K562 (cell line): ENCODE measurements around the gene HIVEP3. TPM values are rescaled to one million over a fixed set of nuclear protein-coding genes. Genes with fewer than 3 reads are reported as not detected.

Experiments used
- ARHGAP35 ChIP-seq: fragments of 450-650 bp; IDR thresholded peaks from 2 replicates; pipeline ENCODE4 v1.6.1; 2018; ENCODE audit not compliant: partially characterized antibody
- C11orf30 ChIP-seq: fragments of 450-650 bp; IDR thresholded peaks from 2 replicates; pipeline ENCODE4 v1.6.1; 2016; ENCODE audit warnings: low read depth, mild to moderate bottlenecking
- CAMTA2 ChIP-seq: fragments of 250-450 bp; sonication (Bioruptor Pico); conservative IDR thresholded peaks from 2 replicates; pipeline ENCODE4 v1.5.1; 2022
- CHCHD3 ChIP-seq: fragments of 250-450 bp; sonication (Bioruptor Pico); IDR thresholded peaks from 2 replicates; pipeline ENCODE4 v2.1.2; 2022; ENCODE audit warnings: mild to moderate bottlenecking
- CREB1 ChIP-seq, 2 experiments: sonication (generic) in 1 of 2; formaldehyde crosslinking in 1 of 2; IDR thresholded peaks; 2 replicates each; pipeline versions ENCODE4 v1.6.1 to v1.8.0; 2012 to 2022; ENCODE audit warnings: inconsistent platforms in 1 of 2, mild to moderate bottlenecking in 1 of 2, missing genetic modification reagents in 1 of 2, moderate library complexity in 1 of 2
- DEAF1 ChIP-seq: fragments of 450-650 bp; formaldehyde crosslinking; IDR thresholded peaks from 2 replicates; pipeline ENCODE4 v1.4.0; 2020; ENCODE audit warnings: mild to moderate bottlenecking, moderate library complexity
- ESRRA ChIP-seq: fragments of 450-650 bp; IDR thresholded peaks from 2 replicates; pipeline ENCODE4 v1.6.1; 2014; ENCODE audit warnings: low read depth, mild to moderate bottlenecking, moderate library complexity, borderline replicate concordance
- FIP1L1 ChIP-seq: fragments of 200-400 bp; formaldehyde crosslinking; IDR thresholded peaks from 2 replicates; pipeline ENCODE4 v1.6.1; 2018; ENCODE audit warnings: mild to moderate bottlenecking, low read depth, low read length; ENCODE audit not compliant: poor library complexity, severe bottlenecking
- ILF3 ChIP-seq: fragments of 450-650 bp; IDR thresholded peaks from 2 replicates; pipeline ENCODE4 v1.6.1; 2018; ENCODE audit warnings: antibody characterized with exemption, mild to moderate bottlenecking, moderate library complexity, borderline replicate concordance
- MTA1 ChIP-seq: fragments of 450-650 bp; IDR thresholded peaks from 2 replicates; pipeline ENCODE4 v1.6.1; 2017; ENCODE audit warnings: borderline replicate concordance
- MYC ChIP-seq, 2 experiments: fragments of 250-450 bp in 1 of 2; sonication (Bioruptor Pico) in 1 of 2; IDR thresholded peaks; 2 replicates each; pipeline versions ENCODE4 v1.5.1 to v1.6.1; 2012 to 2021; ENCODE audit warnings: low read depth in 2 of 2, borderline replicate concordance in 1 of 2, improper control_type of control experiment in 1 of 2, low read length in 1 of 2, mild to moderate bottlenecking in 1 of 2, moderate library complexity in 1 of 2
- PCBP2 ChIP-seq: fragments of 200-400 bp; formaldehyde crosslinking; IDR thresholded peaks from 2 replicates; pipeline ENCODE4 v1.6.1; 2018; ENCODE audit warnings: low read length, low read depth, mild to moderate bottlenecking, moderate library complexity; ENCODE audit not compliant: poor library complexity, severe bottlenecking
- POLR2A ChIP-seq: fragments of 450-650 bp; conservative IDR thresholded peaks from 2 replicates; pipeline ENCODE4 v1.6.1; 2016
- PRDM10 ChIP-seq: fragments of 450-650 bp; IDR thresholded peaks from 2 replicates; pipeline ENCODE4 v1.6.1; 2018; ENCODE audit not compliant: partially characterized antibody
- SIN3B ChIP-seq: fragments of 450-650 bp; IDR thresholded peaks from 2 replicates; pipeline ENCODE4 v1.6.1; 2017; ENCODE audit warnings: low read depth, mild to moderate bottlenecking, moderate library complexity
- SMAD1 ChIP-seq: fragments of 150-350 bp; IDR thresholded peaks from 2 replicates; pipeline ENCODE4 v1.6.1; 2014; ENCODE audit warnings: low read length, low read depth; ENCODE audit not compliant: partially characterized antibody
- SMC3 ChIP-seq: conservative IDR thresholded peaks from 2 replicates; pipeline ENCODE4 v1.6.1; 2011; ENCODE audit warnings: low read depth, low read length, improper control_type of control experiment; ENCODE audit not compliant: insufficient read depth
- SREBF1 ChIP-seq: fragments of 150-350 bp; IDR thresholded peaks from 2 replicates; pipeline ENCODE4 v1.6.1; 2014; ENCODE audit warnings: antibody characterized with exemption, low read depth, low read length, borderline replicate concordance
- STAG1 ChIP-seq: sonication (generic); formaldehyde crosslinking; IDR thresholded peaks from 2 replicates; pipeline ENCODE4 v1.5.0; 2020; ENCODE audit warnings: missing genetic modification reagents, borderline replicate concordance
- TRIM24 ChIP-seq, 2 experiments: fragments of 450-650 bp; IDR thresholded peaks; 2 replicates each; pipeline ENCODE4 v1.6.1; 2016
- U2AF2 ChIP-seq: fragments of 200-400 bp; formaldehyde crosslinking; optimal IDR thresholded peaks from 2 replicates; pipeline ENCODE3; 2017; ENCODE audit warnings: low read depth, mild to moderate bottlenecking, low read length
- YY1 ChIP-seq, 3 experiments: IDR thresholded peaks; 2 replicates each; pipeline ENCODE4 v1.6.1; 2011; ENCODE audit warnings: low read length in 2 of 3, mild to moderate bottlenecking in 2 of 3, moderate library complexity in 2 of 3, borderline replicate concordance in 1 of 3, control low read depth in 1 of 3, low read depth in 1 of 3; ENCODE audit not compliant: insufficient read depth in 3 of 3, insufficient replicate concordance in 2 of 3, control insufficient read depth in 1 of 3, insufficient read length in 1 of 3; ENCODE audit errors: extremely low read depth in 1 of 3
- ZNF175 ChIP-seq: fragments of 200-800 bp; sonication (Bioruptor generic); IDR thresholded peaks from 2 replicates; pipeline ENCODE4 v1.6.1; 2016; ENCODE audit warnings: low read depth, mild to moderate bottlenecking, missing genetic modification characterization, missing compliant biosample characterization
- polyA plus RNA-seq, 8 experiments: library from polyadenylated mRNA; depleted of rRNA in 4 of 8; stranded (reverse) in 5 of 8; unstranded in 3 of 8; fragments of >200 nt; fragmentation: Nextera tagmentation in 2 of 8; fragmentation: Illumina TruSeq in 1 of 8; extraction: Ambion mirVana in 2 of 8; extraction: Trizol in 1 of 8; gene quantifications; 2 replicates each; pipeline versions ENCODE4 v1.2.1 to v1.2.3, GENCODE V29; 2011 to 2014; ENCODE audit warnings: inconsistent platforms in 1 of 8, missing spikeins in 1 of 8
- total RNA-seq, 7 experiments: library from RNA; depleted of rRNA in 6 of 7; stranded (reverse); fragments of >200 nt in 6 of 7; fragmentation: Illumina TruSeq in 2 of 7; extraction: Trizol in 2 of 7; gene quantifications; 2 replicates each; pipeline versions ENCODE4 v1.2.1 to v1.2.3, GENCODE V29; 2011 to 2021; ENCODE audit warnings: low replicate concordance in 1 of 7

Gene HIVEP3
- total and polyA plus RNA-seq, 9 of the 15 experiments (the other 6 are each of a cell fraction or from before 2014, with no cell fraction given), result 0.09 to 0.58 (median 0.34) TPM; not detected in 1

GRCh38 chr1:41919764-41920397 is 1.2 kb upstream of the HIVEP3 start (continued):
- TF ChIP-seq DEAF1 (CRISPR knock-in tag), result no peak
- TF ChIP-seq SMC3, result no peak
- TF ChIP-seq CREB1 (IDR thresholded peaks at IDR 0.05), result no peak
- 0 out of 2 replicates have a peak, but pooled peaks have one; percentile 28 for TF ChIP-seq CREB1 (CRISPR knock-in tag; IDR thresholded peaks at IDR 0.05)
- no peak for TF ChIP-seq FIP1L1
- TF ChIP-seq STAG1 (CRISPR knock-in tag), result no peak
- TF ChIP-seq ARHGAP35, result no peak
- no peak for TF ChIP-seq MTA1
- no peak for TF ChIP-seq POLR2A
- no peak for TF ChIP-seq U2AF2
- no peak for TF ChIP-seq TRIM24 (IDR thresholded peaks at IDR 0.05)
- no peak for TF ChIP-seq SREBF1
- TF ChIP-seq SMAD1, result no peak
- TF ChIP-seq C11orf30, result peak; percentile 54; the same call in 1 of the 2 replicates
- no peak for TF ChIP-seq CHCHD3
- TF ChIP-seq ILF3, result no peak
- TF ChIP-seq CAMTA2 (CRISPR knock-in tag), result no peak
- no peak for TF ChIP-seq MYC (IDR thresholded peaks at IDR 0.05; ENCODE audit: low read depth, low read length)
- TF ChIP-seq MYC (CRISPR knock-in tag; IDR thresholded peaks at IDR 0.05; ENCODE audit: borderline replicate concordance, low read depth), result no peak
- no peak for TF ChIP-seq ZNF175 (CRISPR knock-in tag)
- no peak for TF ChIP-seq PCBP2
- peak in 1 of 3 experiments; percentile 10 for TF ChIP-seq YY1 (IDR thresholded peaks at IDR 0.05; ENCODE audit: borderline replicate concordance in 1 of 3, control insufficient read depth in 1 of 3, extremely low read depth in 1 of 3, insufficient read depth in 3 of 3, insufficient read length in 1 of 3, insufficient replicate concordance in 2 of 3, low read depth in 1 of 3, low read length in 2 of 3)
- no peak for TF ChIP-seq ESRRA
- TF ChIP-seq PRDM10, result peak; percentile 14
- no peak for TF ChIP-seq SIN3B
